ENCODE results near the gene GSN. TPM values are rescaled to one million over a fixed set of nuclear protein-coding genes. Genes with fewer than 3 reads are reported as not detected.
A peak's percentile ranks its signal among the peaks of the same experiment; 100 is the strongest.

Gene GSN
- total and polyA plus RNA-seq, 2 of the 8 experiments (the other 6 are each of a cell fraction or from before 2014, with no cell fraction given), result 52.3 to 94.5 TPM

DNA sequence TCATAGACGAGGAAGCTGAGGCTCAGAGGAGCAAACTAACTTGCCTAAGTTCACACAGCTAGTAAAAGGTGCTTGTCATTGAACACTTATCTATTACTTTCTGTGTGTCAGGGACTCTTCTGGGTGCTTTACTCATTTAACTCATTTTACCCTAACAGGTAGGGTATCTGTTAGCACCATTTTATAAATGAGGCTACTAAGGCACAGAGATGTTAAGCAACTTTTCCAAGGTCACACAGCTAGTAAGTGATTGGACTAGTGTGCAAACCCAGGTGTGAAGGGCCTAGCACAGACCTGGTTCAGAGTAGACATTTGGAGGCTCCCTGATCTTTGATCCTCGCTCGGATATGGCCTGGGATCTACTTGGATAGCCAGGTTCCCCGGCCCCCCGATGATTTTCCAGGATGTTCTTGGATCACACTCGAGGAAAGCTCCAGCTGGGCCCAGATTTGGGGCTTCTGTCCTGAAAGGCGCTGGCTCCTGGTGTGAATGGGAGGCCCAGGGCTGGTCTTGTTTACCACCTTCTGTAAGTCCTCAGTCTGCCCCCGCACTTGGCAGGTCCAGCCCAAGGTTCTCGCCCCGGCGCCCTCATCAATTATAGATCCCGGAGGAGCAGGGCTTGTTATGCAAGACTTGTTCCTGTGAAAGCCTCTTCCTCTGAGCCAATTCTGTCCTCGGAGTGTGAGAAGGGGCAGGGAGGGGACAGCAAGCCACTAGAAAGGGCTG lies 37.5 kb downstream of the GSN start (continued):
- TF ChIP-seq SIRT6 (IDR thresholded peaks at IDR 0.05; ENCODE audit: low read length) (no peak), HDAC2 (IDR thresholded peaks at IDR 0.05; ENCODE audit: borderline replicate concordance in 1 of 2, low read depth in 2 of 2, low read length in 2 of 2) (peak in 1 of 2 experiments; percentile 63; a peak in 1 of 4 replicates)

Measured in H1 (cell line).